Nephron progenitor cell (in vitro differentiated cells): ENCODE data around the gene HUWE1.
A peak's percentile ranks its signal among the peaks of the same experiment; 100 is the strongest.

Experiments
- DNase-seq: peaks from one replicate; pipeline ENCODE4 v3.0.0; 2021
- H3K27ac Mint-ChIP-seq: 2 replicates; pipeline ENCODE4 v1.8.0; 2021; ENCODE audit warnings: mild to moderate bottlenecking, moderate library complexity, mixed read lengths
- H3K27me3 Mint-ChIP-seq: 2 replicates; pipeline ENCODE4 v1.8.0; 2021; ENCODE audit warnings: mild to moderate bottlenecking, low read depth, mixed read lengths; ENCODE audit not compliant: poor library complexity
- H3K36me3 Mint-ChIP-seq: 2 replicates; pipeline ENCODE4 v1.8.0; 2021; ENCODE audit warnings: low read depth, mixed read lengths
- H3K4me1 Mint-ChIP-seq: 2 replicates; pipeline ENCODE4 v1.8.0; 2021; ENCODE audit warnings: mixed read lengths
- H3K4me3 Mint-ChIP-seq: 2 replicates; pipeline ENCODE4 v1.8.0; 2021; ENCODE audit warnings: mild to moderate bottlenecking, moderate library complexity, mixed read lengths
- H3K9me3 Mint-ChIP-seq: 2 replicates; pipeline ENCODE4 v1.8.0; 2021; ENCODE audit warnings: mild to moderate bottlenecking, moderate library complexity, mixed read lengths
- CTCF ChIP-seq: fragments of 200-600 bp; sonication (generic); IDR thresholded peaks from 2 replicates; pipeline ENCODE4 v1.5.0; 2021; ENCODE audit warnings: antibody characterized with exemption

The HUWE1 gene

GRCh38 chrX:53713987-53714579 lies 27.6 kb upstream of the HUWE1 start:
- TF ChIP-seq CTCF = no peak

GRCh38 chrX:53711436-53711835 lies 24.9 kb upstream of the HUWE1 start:
- H3K27ac Mint-ChIP-seq = no peak overlapping the region
- no peak overlapping the region for H3K4me3 Mint-ChIP-seq

More at GRCh38 chrX:53713987-53714579, 27.6 kb upstream of the HUWE1 start:
- H3K27me3 Mint-ChIP-seq = no peaks in the 10 kb centered on the region
- H3K36me3 Mint-ChIP-seq = no peaks in the 10 kb centered on the region
- no peak overlapping the region for H3K4me3 Mint-ChIP-seq
- H3K27ac Mint-ChIP-seq = no peak overlapping the region
- H3K4me1 Mint-ChIP-seq = peaks cover 9% of the 10 kb centered on the region
- no peak for DNase-seq
- H3K9me3 Mint-ChIP-seq = peaks cover 49% of the 10 kb centered on the region

GRCh38 chrX:53704854-53705253 lies 18.3 kb upstream of the HUWE1 start:
- H3K4me3 Mint-ChIP-seq = no peak overlapping the region
- no peak for TF ChIP-seq CTCF

More at GRCh38 chrX:53711436-53711835, 24.9 kb upstream of the HUWE1 start:
- Mint-ChIP-seq H3K9me3 (peaks cover 54% of the 10 kb centered on the region), H3K36me3 (no peaks in the 10 kb centered on the region), H3K4me1 (peaks cover 9% of the 10 kb centered on the region), H3K27me3 (no peaks in the 10 kb centered on the region)
- TF ChIP-seq CTCF = no peak
- no peak for DNase-seq

GRCh38 chrX:53704294-53704693 lies 17.8 kb upstream of the HUWE1 start:
- DNase-seq = no peak
- Mint-ChIP-seq H3K4me1 (no peaks in the 10 kb centered on the region), H3K9me3 (peaks cover 50% of the 10 kb centered on the region), H3K36me3 (no peaks in the 10 kb centered on the region), H3K4me3 (no peak overlapping the region), H3K27ac (no peak overlapping the region), H3K27me3 (peaks cover 3% of the 10 kb centered on the region)
- TF ChIP-seq CTCF = no peak

More at GRCh38 chrX:53704854-53705253, 18.3 kb upstream of the HUWE1 start:
- no peak overlapping the region for H3K27ac Mint-ChIP-seq
- no peaks in the 10 kb centered on the region for H3K36me3 Mint-ChIP-seq
- no peaks in the 10 kb centered on the region for H3K4me1 Mint-ChIP-seq
- peaks cover 51% of the 10 kb centered on the region for H3K9me3 Mint-ChIP-seq
- DNase-seq = no peak
- H3K27me3 Mint-ChIP-seq = peaks cover 3% of the 10 kb centered on the region

GRCh38 chrX:53695946-53696549 lies 9.5 kb upstream of the HUWE1 start:
- H3K36me3 Mint-ChIP-seq = no peaks in the 10 kb centered on the region
- no peak overlapping the region for H3K27ac Mint-ChIP-seq
- peak; percentile 23 for DNase-seq
- H3K27me3 Mint-ChIP-seq = peaks cover 7% of the 10 kb centered on the region
- H3K4me1 Mint-ChIP-seq = peaks cover 17% of the 10 kb centered on the region
- H3K9me3 Mint-ChIP-seq = peaks cover 30% of the 10 kb centered on the region
- no peak overlapping the region for H3K4me3 Mint-ChIP-seq
- TF ChIP-seq CTCF = no peak

- Mint-ChIP-seq H3K27me3 (peaks cover 11% of the 10 kb centered on the region), H3K4me3 (no peak overlapping the region), H3K9me3 (peaks cover 36% of the 10 kb centered on the region), H3K4me1 (peaks cover 17% of the 10 kb centered on the region), H3K27ac (no peak overlapping the region), H3K36me3 (no peaks in the 10 kb centered on the region)
- TF ChIP-seq CTCF = no peak
- DNase-seq = no peak
These were observed 8.1 kb upstream of the HUWE1 start for GRCh38 chrX:53694642-53695041.
